Activated CD8-positive, alpha-beta memory T cell treated with anti-CD3 and anti-CD28 coated beads, Interleukin-2, amount 50 U/mL, for 1 hour (primary cell): ENCODE measurements around the gene NR4A3.
"Not testable (repeated sequence)": the region's sequence is repeated elsewhere in the genome, so short reads cannot be mapped to it uniquely, and the experiment has no call there.

Source experiments
- DNase-seq: peaks from one replicate; pipeline ENCODE4 v3.0.0-alpha.2; 2020; ENCODE audit errors: extremely low read depth

Gene NR4A3

DNA sequence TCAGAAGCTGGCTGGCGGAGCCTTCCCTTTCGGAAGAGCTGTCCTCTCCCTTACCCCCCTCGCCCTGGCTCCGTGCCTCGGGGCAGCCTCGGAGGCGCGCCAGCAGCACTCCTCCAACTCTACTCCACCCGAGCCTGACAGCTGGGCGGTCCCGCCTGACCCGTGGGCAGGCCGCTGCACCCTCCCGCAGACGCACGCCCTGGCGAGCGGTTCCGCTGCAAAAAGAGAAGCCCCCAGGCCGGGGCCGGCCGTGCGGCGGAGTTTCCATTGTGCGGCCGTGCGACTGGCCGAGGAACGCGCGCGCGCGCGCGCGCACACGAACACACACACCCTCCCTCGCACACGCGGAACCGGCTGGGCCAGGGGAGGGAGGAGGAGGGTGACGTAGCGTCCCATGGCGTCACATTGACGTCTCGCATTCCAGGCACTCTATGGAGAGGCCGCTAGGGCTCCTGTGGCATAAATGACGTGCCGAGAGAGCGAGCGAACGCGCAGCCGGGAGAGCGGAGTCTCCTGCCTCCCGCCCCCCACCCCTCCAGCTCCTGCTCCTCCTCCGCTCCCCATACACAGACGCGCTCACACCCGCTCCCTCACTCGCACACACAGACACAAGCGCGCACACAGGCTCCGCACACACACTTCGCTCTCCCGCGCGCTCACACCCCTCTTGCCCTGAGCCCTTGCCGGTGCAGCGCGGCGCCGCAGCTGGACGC lies at the start of gene NR4A3:
Gene NR4A3 (plus strand): TSS at position 490 of the 713 bp plus-strand sequence. CDS start 6,158 bp downstream, outside the sequence.
- DNase-seq, result peak; percentile 95

DNA sequence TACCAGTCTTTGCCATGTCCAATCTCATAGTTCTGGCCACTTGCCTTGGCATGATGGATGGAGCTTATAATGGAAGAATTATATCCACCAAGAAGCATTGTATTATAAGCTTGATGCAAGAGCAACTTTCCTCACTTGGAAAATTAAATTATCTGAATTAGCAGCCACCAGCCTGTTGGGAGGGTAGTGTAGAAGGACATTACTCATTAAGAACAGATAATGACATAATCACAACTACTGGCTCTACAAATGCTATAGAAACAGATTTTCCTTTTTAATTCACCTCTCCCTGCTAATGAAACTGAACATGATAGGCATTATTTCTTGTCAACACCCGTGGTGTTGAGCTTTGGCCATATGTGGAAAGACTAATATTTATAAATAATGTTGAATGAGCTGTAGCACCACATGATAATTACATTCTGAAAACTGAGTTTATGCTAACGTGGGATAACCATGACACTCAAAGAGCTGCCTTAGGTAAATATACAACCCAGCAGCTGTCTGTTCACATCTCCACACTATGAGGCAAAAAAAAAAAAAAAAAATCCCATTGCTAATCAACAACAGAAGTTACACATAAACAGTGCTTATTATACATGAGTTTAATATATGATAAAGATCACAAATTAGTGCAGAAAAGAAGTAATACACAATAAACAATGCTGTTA lies 48.1 kb upstream of the NR4A3 start:
- DNase-seq, result no peak

DNA sequence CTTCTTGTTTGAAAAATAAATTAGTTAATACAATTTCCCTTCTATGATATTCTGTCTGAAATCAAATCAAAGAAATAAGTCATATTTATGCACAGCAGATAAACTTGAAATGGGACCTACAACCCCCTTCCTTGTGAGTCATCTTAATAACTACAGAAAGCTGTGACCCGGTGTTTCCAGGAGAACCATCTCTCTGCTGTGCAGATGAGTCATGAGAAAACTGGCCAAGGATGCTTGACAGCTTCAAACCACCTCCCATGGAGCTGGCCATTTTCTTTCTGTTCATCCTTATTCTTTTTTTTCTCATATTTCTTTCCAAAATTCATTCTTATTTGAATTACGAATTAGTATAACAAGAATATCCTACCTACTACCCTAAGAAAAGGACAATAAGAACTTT lies 43.4 kb upstream of the NR4A3 start:
- DNase-seq, result no peak

DNA sequence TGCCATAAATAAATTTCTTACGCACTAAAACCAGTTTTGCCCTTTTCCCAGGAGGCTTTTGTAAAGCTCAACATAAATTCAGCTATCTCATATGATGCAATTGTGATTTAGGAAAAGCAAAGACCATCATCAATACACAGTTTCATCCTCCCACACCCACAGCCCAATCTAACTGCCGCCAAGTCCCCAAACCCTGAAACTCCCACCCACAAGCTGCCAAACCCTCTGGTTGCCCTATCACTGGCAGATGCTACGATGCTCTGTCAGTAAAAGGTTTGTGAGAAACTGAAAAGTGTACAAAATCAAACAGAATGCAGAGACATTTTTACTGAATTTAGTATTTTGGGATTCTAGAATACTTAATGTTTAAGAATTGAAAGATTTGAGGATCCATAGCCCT lies 42.8 kb upstream of the NR4A3 start:
- no peak for DNase-seq

DNA sequence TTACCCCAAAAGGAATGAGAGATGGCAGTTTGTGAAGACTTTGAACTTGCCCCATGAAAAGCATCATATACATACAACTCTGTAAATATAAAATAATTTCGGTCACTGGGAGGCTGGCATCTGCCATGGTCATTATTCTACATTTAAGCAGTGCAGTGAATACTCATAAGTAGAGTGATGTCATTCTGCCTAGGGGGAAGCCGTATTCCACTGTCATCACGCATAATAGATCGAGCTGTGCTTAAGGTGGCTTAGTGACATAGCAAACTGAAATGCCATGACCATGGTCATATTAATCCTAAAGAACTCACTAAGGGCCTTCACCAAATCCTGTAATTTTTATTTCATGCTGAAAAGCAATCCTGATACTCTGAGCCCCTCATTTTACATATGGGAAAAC lies 42.4 kb upstream of the NR4A3 start:
- no peak for DNase-seq

DNA sequence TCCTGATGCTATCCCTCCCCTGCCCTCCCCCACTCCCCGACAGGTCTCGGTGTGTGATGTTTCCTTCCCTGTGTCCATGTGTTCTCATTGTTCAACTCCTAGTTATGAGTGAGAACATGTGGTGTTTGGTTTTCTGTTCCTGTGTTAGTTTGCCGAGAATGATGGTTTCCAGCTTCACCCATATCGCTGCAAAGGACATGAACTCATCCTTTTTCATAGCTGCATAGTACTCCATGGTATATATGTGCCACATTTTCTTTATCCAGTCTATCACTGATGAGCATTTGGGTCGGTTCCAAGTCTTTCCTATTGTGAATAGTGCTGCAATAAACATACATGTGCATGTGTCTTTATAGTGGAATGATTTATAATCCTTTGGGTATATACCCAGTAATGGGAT lies 39.3 kb upstream of the NR4A3 start:
- DNase-seq, result not testable (repeated sequence)

DNA sequence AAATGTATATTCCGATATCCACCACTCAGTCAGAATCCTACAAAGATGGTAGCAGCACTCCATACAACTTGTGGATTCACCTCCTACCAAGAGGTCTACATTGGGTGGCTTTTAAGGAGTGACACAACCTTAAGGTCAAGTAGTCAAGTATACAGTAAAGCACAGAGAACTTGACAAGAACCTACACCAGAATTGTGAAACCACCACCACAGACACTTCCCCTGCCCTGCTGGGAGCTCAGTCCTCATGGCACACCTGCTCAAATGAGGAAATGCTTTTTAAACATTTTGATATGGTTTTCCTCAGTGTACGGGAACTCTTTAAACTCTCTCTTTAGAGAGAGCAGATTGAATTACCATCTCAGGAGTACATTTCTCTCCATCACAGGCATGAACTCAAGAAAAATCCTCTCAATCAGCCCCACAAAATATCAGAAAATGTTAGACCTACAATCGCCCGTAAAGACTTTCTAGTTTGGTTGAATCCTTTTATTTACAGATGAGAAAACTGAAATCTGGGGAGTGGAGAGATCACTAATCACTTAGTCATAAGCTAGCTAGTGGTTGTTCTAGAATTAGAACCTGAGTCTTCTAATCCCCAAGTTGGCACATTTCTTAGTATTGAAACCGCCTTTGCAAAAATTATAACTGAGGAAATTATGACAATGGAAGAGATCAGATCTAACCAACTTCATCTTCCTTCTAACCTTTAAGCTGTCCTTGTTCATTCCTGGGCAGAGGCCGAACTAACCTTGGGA lies 38.5 kb upstream of the NR4A3 start:
- DNase-seq, result no peak

DNA sequence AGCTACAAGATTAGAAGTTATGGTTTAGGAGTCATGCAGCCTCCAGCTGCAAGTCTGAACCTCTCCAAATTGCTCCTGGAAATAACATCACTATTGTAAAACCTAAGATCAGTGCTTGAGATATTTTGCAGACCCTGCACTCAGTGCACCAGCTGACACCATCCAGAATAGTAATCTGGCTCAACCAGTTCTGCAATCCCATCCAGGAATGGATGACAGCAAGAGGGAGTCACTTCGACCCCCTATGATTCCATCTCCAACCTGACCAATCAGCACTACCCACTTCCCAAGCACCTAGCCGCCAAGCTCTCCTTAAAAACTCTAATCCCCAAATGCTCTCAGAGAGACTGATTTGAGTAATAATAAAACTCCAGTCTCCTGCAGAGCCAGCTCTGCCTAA lies 37.9 kb upstream of the NR4A3 start:
- DNase-seq, result no peak

DNA sequence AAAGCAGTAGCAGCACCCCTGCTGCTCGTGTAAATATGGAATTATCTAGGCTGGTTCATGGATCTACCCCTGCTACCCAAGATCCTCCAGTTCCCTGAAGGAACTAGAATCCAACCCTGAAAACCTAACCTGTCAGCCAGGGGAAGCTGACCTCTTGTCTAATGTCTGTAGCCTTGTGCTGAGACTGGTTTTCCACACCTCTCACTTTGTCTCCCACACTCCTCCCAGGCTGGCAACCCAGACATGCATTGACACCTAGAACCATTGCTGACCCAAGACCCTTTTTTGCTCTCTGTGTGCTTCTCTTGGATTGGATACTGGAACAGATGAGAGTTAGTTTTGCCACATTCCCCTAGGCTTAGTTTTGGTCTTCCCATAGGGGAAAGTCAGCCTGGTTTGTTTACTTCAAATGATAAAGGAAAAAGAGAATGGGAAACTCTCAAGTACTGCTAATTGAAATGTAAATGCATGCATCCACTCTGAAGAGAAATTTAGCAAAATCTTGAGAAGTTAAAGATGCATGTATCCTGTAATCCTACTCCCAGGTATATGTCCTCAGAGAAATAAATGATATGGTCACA lies 36.6 kb upstream of the NR4A3 start:
- DNase-seq, result no peak

DNA sequence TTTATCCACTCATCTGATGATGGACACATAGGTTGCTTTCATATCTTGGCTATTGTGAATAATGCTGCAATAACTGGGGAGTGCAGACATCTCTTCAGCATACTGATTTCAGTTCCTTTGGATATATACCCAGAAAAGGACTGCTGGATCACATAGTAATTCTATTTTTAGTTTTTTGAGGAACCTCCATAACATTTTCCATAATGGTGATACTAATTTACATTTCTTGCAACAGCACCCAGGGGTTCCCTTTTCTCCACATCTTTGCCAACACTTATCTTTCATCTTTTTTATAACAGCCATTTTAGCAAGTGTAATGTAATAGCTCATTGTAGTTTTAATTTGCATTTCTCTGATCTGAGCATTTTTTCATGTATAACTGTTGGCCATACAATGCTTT lies 34.1 kb upstream of the NR4A3 start:
- DNase-seq, result no peak

DNA sequence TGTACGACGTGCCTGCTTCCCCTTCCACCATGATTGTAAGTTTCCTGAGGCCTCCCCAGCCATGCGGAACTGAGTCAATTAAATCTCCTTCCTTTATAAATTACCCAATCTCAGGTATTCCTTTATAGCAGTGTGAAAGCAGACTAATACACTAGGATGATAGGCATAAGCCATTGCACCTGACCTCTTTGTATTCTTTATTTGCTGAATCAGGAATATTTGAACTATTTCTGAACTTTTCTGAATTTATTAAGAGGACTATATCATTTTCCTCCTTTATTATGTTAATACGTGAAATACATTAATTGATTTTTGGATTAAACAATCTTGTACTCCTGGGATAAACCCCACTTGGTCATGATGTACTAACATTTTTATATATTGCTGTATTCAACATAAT lies 28.2 kb upstream of the NR4A3 start:
- no peak for DNase-seq

DNA sequence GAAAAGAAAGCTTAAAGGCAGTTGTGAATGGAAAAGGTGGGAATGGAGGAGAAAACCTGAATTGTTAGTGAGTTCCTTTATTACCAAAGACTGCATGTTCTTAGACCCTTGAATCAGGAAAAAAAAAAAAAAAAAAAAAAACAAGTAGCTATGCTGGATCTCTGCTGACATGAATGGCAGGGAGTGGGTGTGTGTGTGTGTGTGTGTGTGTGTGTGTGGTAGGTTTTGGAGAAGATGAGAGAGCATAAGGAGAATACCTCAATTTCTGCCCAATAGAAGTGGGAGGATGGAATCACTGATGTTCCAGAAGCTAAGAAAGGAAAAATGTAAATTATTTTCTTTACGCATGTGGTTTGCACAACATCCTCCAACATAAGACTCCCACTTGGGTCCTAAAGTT lies 25.5 kb upstream of the NR4A3 start:
- no peak for DNase-seq

DNA sequence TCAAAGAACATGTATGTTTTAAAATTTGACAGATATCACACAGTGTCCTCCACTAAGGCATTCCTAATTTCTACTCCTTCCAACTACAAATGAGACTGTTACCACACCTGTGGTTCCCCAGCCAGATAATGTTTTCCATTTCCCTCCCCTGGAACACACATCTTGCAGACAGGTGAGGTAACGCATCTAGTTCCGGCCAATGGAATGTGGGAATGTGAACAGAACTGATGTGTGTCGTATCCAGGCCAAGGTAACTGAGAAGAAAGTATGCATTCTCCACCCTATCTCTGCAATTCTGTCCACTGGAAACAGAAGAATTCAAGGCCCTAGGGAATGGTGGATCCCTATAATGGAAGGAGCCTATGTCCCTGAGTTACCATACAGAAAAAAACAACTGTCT lies 19.9 kb upstream of the NR4A3 start:
- DNase-seq, result no peak

DNA sequence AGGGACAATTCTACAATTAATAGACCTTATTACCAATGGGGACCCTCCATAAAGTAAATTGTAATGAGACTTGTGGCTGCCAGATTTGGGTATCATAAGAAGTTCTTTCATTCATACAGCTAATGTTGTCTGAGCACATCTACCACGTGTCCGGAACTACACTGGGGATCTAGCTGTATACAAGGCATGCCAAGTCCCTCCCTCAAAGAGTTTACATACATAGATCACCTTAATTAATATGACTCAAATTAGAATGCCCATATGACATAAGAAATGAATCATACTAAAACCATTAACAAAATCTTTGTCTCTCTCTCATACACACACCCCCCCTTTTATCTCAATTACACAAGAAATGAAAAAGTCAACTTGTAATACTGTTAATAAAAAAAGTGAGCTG lies 18.0 kb upstream of the NR4A3 start:
- no peak for DNase-seq

DNA sequence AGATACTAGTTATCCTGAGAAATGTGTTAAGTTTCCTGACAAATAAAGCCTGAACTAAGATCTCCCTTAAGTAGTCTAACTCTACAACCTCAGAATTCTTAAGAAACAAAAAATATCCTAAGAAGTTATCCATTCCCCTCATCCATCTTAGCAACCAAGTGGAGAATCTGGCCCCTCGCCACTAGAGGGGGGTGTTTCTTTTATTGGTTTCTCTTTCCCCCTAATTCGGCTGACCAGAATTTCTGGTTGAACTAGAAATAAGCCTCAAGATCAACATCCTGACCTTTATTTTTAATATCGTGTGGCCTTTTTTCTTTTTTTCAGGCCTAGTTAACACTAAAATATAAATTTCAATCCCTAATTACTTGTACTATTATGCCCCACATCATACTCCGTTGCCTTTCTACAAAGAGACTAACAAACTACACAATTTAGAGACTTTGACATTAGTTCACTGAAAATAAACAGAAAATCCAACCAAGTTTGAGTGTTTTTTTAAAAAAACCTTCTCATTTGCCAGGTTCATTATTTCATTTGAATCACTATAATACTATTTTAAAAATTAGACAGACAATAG lies 14.3 kb upstream of the NR4A3 start:
- no peak for DNase-seq

DNA sequence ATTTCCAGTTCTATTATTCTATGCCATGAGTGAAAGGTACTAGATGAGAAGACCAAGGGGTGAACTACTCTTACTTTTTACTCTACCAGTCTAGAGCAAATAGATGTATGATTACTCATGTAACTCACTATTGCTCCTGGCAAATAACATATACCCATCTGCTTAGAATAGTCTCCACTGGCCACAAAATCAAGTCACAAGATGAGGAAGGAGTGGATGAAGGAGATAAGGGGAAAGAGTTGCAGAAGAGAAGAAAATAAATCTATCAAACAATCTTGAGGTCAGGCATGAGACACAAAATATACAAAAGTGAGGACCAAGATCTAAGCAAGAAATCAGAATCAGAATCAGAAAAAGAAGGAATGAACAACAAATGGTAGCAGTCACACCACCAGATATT lies 13.7 kb upstream of the NR4A3 start:
- no peak for DNase-seq

DNA sequence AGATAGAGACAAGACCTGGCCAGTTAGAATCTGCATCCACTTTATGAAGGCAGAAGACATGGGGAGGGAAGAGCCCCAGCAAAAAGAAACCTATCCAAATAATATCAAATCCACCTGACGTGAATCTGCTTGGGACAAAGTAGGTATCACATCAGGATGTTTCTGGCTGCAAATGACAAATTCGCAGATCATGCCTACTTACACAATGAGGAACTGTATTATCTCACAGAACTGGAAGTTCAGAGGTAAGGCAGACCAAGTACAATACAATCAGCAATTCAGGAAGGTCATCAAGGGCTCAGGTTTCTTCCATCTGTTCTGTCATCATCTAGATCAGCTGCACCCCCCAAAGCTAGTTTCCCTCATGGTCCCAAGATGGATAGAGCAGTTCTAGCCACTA lies 13.2 kb upstream of the NR4A3 start:
- DNase-seq, result no peak

DNA sequence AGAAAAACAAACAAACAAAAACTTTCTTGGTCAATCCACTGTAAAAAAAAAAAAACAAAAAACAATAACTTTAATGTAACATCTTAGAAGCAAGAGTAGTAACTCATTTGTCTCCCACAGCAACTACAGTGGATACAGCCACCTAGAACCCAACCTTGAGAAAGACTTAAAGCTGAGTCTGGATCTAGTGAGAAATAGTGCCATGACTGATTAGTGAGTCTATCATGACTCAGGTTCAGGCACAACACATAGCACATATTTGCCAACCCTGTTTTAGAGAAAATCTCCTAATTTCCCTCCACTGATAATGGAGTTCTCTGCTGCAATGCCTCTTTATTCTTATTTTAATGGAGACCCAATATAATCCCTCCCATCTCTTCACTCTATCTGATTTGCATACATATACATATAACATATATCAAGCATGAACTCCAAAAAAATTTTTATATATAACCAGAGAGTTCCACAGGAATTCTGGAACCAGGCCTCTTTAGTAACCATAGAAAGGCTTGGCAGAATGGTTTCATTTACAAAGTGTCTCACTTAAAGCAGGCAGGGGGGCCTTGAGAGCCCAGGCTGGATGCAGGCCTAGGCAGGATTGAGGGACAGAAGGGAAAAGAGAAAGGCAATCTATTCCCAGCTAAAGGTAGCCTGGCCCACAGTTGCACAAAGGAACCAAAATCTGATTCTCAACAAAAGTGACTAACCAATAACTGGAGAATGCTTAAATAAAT lies 11.9 kb upstream of the NR4A3 start:
- no peak for DNase-seq

DNA sequence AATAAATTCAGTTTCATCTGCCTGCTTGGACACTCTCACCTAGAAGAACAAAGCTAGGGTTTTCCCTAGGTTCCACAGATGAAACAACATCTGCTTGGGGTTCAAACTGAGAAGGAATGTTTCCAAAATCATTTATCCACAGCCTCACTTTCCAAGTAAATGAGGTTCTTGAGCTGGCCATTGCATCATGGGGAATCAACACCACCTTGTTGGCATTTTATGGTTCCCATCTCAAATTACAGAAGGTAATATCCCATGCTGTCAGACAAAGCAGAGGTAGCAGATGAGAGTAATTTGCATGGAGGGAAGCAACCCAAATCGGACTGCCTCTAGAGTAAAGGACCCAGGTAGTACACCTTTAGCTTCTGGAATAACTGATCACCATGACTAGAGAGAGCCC lies 10.5 kb upstream of the NR4A3 start:
- DNase-seq, result no peak

DNA sequence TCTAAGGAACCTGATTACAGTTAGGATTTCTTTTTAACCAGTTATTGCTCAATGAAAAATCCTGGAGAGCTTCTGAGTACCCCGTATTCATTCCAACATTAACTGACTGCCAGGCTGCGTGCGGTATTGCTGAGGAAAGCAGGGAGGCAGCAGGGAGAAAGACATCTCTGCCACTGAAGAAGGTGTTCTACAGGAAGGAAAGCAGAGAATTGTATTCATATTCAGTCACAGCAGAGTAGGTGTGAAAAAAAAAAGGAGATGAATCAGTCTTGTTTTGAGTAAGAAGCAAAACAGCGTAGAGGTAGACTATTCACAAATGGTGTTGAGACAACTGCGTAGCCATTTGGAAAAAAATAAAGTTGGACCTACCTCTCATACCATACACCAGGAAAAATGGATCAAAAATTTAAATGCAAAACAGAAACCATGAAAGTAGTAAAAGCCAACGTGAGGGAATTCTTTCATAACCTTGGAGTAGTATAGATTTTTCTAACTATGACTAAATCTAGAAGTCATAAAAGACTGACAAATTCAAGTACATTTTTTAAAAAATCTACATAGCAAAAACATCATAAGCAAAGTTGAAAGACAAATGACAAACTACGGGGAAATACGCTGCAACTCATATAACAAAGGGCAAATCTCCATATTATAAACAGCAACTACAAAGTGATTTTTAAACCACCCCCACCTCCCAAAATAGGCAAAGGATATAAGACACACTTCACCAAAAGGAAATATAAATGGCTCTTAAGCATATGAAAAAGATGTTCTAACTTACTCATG lies 9.9 kb upstream of the NR4A3 start:
- no peak for DNase-seq

DNA sequence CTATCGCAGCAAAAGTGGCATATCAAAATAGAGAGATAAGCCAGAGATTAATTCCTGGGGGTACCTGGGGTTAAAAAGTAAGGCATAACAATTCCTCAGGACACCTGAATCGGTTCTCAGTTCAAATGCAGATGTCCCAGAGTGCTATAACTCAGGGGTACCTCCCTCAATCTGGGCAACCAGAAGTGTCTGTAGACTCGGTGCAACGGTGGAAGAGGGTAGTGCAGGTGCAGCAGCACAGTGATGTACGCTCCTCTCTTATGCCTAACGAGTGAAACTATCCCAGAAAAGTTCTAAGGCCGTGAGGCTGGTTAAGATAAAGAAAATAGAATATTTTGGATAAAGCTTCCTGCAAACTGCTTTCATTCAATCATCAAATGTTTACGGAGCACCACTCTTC lies 7.9 kb upstream of the NR4A3 start:
- no peak for DNase-seq
